ENCODE results near the gene LDLRAD4. TPM values are rescaled to one million over a fixed set of nuclear protein-coding genes. Genes with fewer than 3 reads are reported as not detected.

LDLRAD4 gene
- total and polyA plus RNA-seq, 11 donors = 10.4 to 44.0 (median 29.6) TPM

DNA sequence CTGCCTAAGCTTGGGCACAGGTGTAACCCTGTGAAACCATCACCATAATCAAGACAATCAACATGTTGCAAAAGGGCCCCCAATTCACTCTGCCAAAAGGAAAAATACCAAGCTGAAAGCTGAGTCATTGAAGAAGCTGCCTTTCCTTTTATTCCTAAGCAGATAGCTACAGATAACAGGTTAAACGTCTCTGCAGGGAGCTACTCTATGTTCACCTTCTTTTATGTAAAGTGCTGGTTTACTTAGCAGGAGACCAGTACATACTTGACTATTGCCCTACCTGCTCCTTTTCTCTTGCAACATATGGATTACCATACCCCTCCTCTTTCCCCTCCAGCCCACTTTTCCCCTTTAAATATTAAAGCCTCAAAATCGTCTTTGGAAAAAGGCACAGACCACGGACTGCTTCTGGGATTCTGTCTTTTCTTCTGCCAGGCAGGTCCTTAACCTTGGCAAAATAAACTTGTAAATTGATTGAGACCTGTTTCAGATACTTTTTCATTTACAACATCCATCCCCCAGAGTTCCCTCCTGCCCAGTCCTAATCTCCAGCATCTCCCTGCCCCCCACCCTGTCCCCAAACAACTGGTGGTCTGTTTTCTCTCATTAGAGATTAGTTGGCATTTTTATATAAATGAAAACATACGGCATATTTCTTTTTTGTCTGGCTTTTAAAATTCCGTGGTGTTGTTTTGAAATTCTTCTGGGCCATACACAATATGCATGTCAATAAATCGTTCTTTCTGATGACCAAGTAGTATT, 37.8 kb upstream of the LDLRAD4 start:
- 71 to 76% (median 74%) methylated on average over 6 of the region's 6 CpGs for WGBS, 4 donors
- DNase-seq = no peak

GRCh38 chr18:13181765-13182164, 36.8 kb upstream of the LDLRAD4 start:
- DNase-seq = no peak
- H3K27ac ChIP-seq = no peak overlapping the region
- no peak for ATAC-seq
- no peaks in the 10 kb centered on the region for H3K36me3 ChIP-seq
- H3K9me3 ChIP-seq = no peaks in the 10 kb centered on the region
- no peak overlapping the region for H3K4me3 ChIP-seq
- WGBS, 4 donors = 82 to 90% (median 86%) methylated on average over 14 of the region's 14 CpGs
- TF ChIP-seq CTCF (IDR thresholded peaks at IDR 0.05) = no peak
- TF ChIP-seq POLR2A (IDR thresholded peaks at IDR 0.05) = no peak
- no peaks in the 10 kb centered on the region for H3K27me3 ChIP-seq
- intact Hi-C loops (cut with DNase I) = no loop called here
- peaks cover 0 to 24% (median 2%) of the 10 kb centered on the region in 12 donors for H3K4me1 ChIP-seq

More for the DNA sequence above, 37.8 kb upstream of the LDLRAD4 start:
- no peaks in the 10 kb centered on the region for H3K36me3 ChIP-seq
- no peaks in the 10 kb centered on the region for H3K27me3 ChIP-seq
- no peaks in the 10 kb centered on the region for H3K9me3 ChIP-seq
- peaks cover 0 to 15% (median 0%) of the 10 kb centered on the region in 12 donors for H3K4me1 ChIP-seq
- H3K27ac ChIP-seq = no peak overlapping the region
- intact Hi-C loops (cut with DNase I) = no loop called here
- TF ChIP-seq POLR2A (IDR thresholded peaks at IDR 0.05) = no peak
- TF ChIP-seq CTCF (IDR thresholded peaks at IDR 0.05) = no peak
- no peak for ATAC-seq
- H3K4me3 ChIP-seq = no peak overlapping the region

DNA sequence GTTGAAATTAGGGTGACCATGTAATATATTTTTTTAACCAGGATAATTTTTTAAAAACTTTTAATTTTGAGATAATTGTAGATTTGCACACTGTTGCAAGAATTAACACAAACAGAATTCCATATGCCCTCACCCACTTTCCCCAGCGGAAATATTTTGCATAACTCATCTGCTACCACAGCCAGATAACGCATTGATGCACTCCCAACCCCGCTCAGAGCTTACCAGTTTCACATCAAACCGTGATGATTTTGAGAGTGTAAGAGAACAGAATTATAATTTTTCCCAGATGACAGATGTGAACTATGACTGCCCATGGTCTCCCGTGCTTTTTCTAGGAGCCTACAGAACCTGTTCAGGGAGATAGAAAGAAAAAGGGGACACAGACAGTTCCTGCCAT, 35.2 kb upstream of the LDLRAD4 start:
- Histone ChIP-seq H3K4me3 (no peak overlapping the region), H3K9me3 (no peaks in the 10 kb centered on the region), H3K4me1 (peaks cover 0 to 26% (median 2%) of the 10 kb centered on the region in 12 donors), H3K27me3 (no peaks in the 10 kb centered on the region), H3K27ac (peak overlapping the region in 2 of 12 donors; percentile 10 to 19), H3K36me3 (no peaks in the 10 kb centered on the region)
- TF ChIP-seq CTCF (IDR thresholded peaks at IDR 0.05) = no peak
- TF ChIP-seq POLR2A (IDR thresholded peaks at IDR 0.05) = no peak
- ATAC-seq (no peak), DNase-seq (no peak)
- intact Hi-C loops (cut with DNase I) = no loop called here
- WGBS, 4 donors = 61 to 69% (median 65%) methylated on average over 5 of the region's 5 CpGs

- DNase-seq (peak in 3 of 5 donors; percentile 34 to 59 (median 53)), ATAC-seq (peak in 3 of 4 donors; percentile 49 to 56 (median 50))
- no peaks in the 10 kb centered on the region for H3K9me3 ChIP-seq
- intact Hi-C loops (cut with DNase I) = no loop called here
- H3K4me3 ChIP-seq = no peak overlapping the region
- TF ChIP-seq POLR2A (IDR thresholded peaks at IDR 0.05) (no peak), CTCF (IDR thresholded peaks at IDR 0.05) (no peak)
- 64 to 73% (median 67%) methylated on average over 8 of the region's 8 CpGs for WGBS, 4 donors
- no peaks in the 10 kb centered on the region for H3K36me3 ChIP-seq
- no peaks in the 10 kb centered on the region for H3K27me3 ChIP-seq
- H3K27ac ChIP-seq = peak overlapping the region in 3 of 12 donors; percentile 10 to 24 (median 19)
- H3K4me1 ChIP-seq = peaks cover 0 to 26% (median 2%) of the 10 kb centered on the region in 12 donors
Measured at GRCh38 chr18:13183790-13184189, 34.8 kb upstream of the LDLRAD4 start.
